Neural cell (in vitro differentiated cells): ENCODE measurements around the gene TIMP4.

ENCODE experiments used
- EP300 ChIP-seq: fragments of 450-650 bp; conservative IDR thresholded peaks from 2 replicates; pipeline ENCODE4 v1.6.1; 2014; ENCODE audit warnings: antibody characterized with exemption, mild to moderate bottlenecking, moderate library complexity; ENCODE audit not compliant: poor library complexity, severe bottlenecking
- EZH2 ChIP-seq: fragments of 200-600, 300-800 bp; shearing (Covaris generic), sonication (generic); IDR thresholded peaks from 2 replicates; pipeline ENCODE4 v1.6.1; 2014; ENCODE audit warnings: antibody characterized with exemption, low read length, borderline replicate concordance, mild to moderate bottlenecking; ENCODE audit not compliant: insufficient read depth, poor library complexity, severe bottlenecking
- MXI1 ChIP-seq: fragments of 450-650 bp; conservative IDR thresholded peaks from 2 replicates; pipeline ENCODE4 v1.6.1; 2014; ENCODE audit warnings: antibody characterized with exemption, mild to moderate bottlenecking; ENCODE audit not compliant: poor library complexity, severe bottlenecking
- POLR2AphosphoS5 ChIP-seq: IDR thresholded peaks from 2 replicates; pipeline ENCODE4 v1.6.1; 2012
- RAD21 ChIP-seq: fragments of 450-650 bp; conservative IDR thresholded peaks from 2 replicates; pipeline ENCODE4 v1.6.1; 2014; ENCODE audit warnings: antibody characterized with exemption, mild to moderate bottlenecking, moderate library complexity
- REST ChIP-seq: IDR thresholded peaks from 2 replicates; pipeline ENCODE4 v1.6.1; 2012; ENCODE audit warnings: borderline replicate concordance
- SMC3 ChIP-seq: fragments of 450-650 bp; conservative IDR thresholded peaks from 2 replicates; pipeline ENCODE4 v1.6.1; 2014; ENCODE audit warnings: antibody characterized with exemption, mild to moderate bottlenecking, moderate library complexity; ENCODE audit not compliant: poor library complexity
- TAF1 ChIP-seq: IDR thresholded peaks from 2 replicates; pipeline ENCODE4 v1.6.1; 2012; ENCODE audit warnings: low read depth
- TF ChIP-seq, protein P1 (sequence below): fragments of 450-650 bp; IDR thresholded peaks from 2 replicates; pipeline ENCODE4 v1.5.1; 2014; ENCODE audit warnings: antibody characterized with exemption, mild to moderate bottlenecking, moderate library complexity; ENCODE audit not compliant: poor library complexity, severe bottlenecking

- TF ChIP-seq, protein P1, sequence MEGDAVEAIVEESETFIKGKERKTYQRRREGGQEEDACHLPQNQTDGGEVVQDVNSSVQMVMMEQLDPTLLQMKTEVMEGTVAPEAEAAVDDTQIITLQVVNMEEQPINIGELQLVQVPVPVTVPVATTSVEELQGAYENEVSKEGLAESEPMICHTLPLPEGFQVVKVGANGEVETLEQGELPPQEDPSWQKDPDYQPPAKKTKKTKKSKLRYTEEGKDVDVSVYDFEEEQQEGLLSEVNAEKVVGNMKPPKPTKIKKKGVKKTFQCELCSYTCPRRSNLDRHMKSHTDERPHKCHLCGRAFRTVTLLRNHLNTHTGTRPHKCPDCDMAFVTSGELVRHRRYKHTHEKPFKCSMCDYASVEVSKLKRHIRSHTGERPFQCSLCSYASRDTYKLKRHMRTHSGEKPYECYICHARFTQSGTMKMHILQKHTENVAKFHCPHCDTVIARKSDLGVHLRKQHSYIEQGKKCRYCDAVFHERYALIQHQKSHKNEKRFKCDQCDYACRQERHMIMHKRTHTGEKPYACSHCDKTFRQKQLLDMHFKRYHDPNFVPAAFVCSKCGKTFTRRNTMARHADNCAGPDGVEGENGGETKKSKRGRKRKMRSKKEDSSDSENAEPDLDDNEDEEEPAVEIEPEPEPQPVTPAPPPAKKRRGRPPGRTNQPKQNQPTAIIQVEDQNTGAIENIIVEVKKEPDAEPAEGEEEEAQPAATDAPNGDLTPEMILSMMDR = no peak
- no peak for TF ChIP-seq EZH2
- TF ChIP-seq MXI1 = no peak
- TF ChIP-seq REST = no peak
- TF ChIP-seq TAF1 = no peak
- TF ChIP-seq POLR2AphosphoS5 = no peak
- no peak for TF ChIP-seq EP300
- TF ChIP-seq SMC3 = no peak
- no peak for TF ChIP-seq RAD21
These were observed 2.9 kb downstream of the TIMP4 start for GRCh38 chr3:12155828-12156227.
